ENCODE data around the gene SLC39A2.

GRCh38 chr14:20980906-20981305 lies 18.2 kb upstream of the SLC39A2 start:
- TF ChIP-seq CTCF (conservative IDR thresholded peaks at IDR 0.05) (no peak), ZFX (IDR thresholded peaks at IDR 0.05) (no peak)

Measured in C4-2B (cell line).